Measurements from ENCODE around the gene F2RL3.
A peak's percentile ranks its signal among the peaks of the same experiment; 100 is the strongest.

The F2RL3 gene

DNA sequence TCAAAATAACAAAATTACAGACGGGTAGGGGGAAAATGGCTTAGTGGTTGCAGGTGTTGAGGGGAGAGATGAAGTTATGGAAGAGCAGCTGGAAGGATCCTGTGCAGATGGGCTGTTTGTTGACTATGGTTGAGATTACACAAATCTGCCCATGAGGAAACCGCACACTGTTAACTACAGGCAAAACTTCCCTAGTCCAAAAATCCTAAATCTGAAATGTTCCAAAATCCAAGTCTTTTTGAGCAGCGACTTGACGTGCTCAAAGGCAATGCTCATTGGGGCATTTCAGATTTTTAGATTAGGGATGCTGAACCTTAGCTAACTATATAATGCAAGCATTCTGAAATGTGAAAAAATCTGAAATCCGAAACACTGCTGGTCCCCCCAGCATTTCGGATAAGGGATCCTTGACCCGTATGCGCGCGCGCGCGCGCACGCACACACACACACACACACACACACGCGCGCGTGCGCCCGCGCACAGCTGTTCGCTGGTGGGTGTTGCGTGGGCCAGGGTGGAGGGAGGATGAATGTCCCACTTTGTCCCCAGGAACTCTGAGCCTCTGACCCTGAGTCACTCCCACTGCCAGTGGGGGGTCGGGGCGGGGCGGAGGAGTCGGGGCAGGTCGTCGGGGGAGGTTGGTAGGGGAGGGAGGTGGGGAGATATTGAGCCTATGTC is 6.8 kb downstream of the F2RL3 start:
- DNase-seq: no peak

GRCh38 chr19:16896146-16897028 is 7.6 kb downstream of the F2RL3 start:
- no peak for DNase-seq

GRCh38 chr19:16897029-16897855 is 8.4 kb downstream of the F2RL3 start:
- DNase-seq: peak; percentile 28

- no peak for DNase-seq
These were observed 9.0 kb downstream of the F2RL3 start for GRCh38 chr19:16897856-16898161.

DNA sequence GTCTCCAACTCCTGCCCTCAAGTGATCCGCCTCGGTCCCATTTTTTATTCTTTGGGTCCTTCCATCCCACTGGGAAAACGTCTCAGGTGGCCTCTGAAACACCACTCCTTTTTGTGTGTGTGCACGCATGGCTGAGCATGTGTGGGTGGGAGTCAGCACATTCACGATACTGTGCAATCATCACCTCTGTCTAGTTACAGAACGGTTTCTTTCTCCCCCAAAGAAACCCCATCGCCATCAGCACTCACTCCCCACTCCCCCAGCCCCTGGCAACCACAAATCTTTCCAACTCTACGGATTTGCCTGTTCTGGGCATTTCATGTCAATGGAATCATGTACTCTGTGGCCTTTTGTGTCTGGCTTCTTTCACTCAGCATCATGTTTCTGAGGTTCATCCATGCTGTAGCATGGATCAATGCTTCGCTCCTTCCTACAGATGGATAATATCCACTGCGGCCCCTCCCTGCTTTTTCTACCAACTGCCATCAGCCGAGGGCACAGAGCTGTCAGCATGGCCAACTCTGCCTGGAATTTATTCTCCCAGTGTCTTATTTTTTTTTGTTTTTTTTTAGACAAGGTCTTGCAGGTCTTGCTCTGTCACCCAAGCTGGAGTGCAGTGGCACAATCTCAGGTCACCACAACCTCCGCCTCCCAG is 9.7 kb downstream of the F2RL3 start:
- no peak for DNase-seq

GRCh38 chr19:16899566-16900075 is 10.8 kb downstream of the F2RL3 start:
- DNase-seq: no peak

GRCh38 chr19:16901491-16902175 is 12.8 kb downstream of the F2RL3 start:
- DNase-seq: no peak

DNA sequence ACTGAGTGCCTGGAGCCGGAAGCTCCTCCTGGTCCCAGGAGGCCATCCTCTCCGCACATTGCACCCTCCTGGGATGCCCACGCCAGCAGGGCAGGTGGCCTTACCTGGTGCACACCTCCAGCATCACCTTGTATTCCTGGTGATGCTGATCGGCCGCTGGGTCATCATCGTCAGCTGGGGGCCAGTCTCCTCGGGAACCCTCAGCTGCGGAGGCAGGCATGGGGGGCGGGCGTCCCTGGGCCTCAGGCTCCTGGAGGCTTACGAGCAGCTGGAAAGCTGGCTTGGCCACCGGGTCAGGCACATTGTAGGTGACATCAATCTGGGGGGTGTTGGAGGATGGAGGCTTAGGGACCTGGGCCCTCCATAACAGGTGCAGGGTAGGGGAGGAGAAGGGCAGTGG is 13.7 kb downstream of the F2RL3 start:
- no peak for DNase-seq

GRCh38 chr19:16903347-16903746 is 14.5 kb downstream of the F2RL3 start:
- no peak for DNase-seq

GRCh38 chr19:16904599-16904998 is 15.8 kb downstream of the F2RL3 start:
- DNase-seq: no peak

DNA sequence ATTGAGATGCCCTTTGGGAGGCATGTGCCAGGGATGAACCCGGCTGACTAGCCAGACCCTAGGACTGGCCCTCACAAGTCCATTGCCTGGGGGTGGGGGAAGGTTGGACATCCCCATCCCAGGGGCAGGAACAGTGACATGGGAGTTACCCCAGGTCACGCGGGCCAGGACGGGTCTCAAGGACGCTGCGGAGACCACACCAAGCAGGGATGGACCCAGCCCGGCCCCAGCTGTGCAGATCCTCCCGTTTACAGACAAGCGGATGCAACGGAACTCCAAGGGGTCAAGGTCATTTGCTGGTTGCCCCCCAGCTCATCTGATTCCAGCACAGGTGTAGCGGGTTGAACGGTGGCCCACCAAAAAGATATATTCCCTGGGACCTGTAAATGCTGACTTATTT is 20.0 kb downstream of the F2RL3 start:
- no peak for DNase-seq

GRCh38 chr19:16911046-16911445 is 22.2 kb downstream of the F2RL3 start:
- DNase-seq: no peak

GRCh38 chr19:16912780-16913179 is 24.0 kb downstream of the F2RL3 start:
- DNase-seq: no peak

DNA sequence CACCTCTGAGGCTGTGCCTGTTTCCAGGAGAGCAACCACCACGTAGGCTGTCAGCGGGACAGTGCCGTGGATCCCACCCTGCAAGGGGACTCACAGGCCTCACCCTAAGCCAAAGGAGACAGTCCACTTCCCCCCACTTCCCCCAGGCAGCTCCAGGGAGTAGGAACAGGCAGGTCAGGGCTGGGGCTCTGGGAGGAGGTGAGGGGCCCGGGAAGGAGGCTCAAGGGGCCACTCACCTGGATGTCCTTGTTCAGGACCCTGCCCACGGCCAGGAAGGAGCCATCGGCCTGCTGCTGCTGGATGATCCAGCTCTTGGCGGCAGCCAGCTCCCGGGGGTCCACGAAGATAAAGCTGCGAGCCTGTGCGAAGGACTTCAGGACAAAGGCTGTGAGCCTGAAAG is 25.6 kb downstream of the F2RL3 start:
- no peak for DNase-seq

- DNase-seq: no peak
These were observed 26.3 kb downstream of the F2RL3 start for GRCh38 chr19:16915135-16915534.

- no peak for DNase-seq
These were observed 26.9 kb downstream of the F2RL3 start for GRCh38 chr19:16915734-16916133.

DNA sequence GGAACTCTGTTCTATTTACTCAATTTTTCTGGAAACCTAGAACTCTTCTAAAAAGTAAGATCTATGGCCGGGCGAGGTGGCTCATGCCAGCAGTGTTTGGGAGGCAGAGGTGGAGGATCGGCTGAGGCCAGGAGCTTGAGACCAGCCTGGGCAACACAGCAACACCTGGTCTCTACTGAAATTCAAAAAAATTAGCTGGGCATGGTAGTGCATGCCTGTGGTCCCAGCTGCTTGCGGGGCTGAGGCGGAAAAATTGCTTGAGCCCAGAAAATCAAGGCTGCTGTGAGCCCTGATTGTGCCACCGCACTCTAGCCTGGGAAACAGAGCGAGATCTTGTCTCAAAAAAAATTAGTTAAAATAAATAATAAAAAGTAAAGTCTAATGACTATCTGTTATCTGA is 28.6 kb downstream of the F2RL3 start:
- no peak for DNase-seq

DNA sequence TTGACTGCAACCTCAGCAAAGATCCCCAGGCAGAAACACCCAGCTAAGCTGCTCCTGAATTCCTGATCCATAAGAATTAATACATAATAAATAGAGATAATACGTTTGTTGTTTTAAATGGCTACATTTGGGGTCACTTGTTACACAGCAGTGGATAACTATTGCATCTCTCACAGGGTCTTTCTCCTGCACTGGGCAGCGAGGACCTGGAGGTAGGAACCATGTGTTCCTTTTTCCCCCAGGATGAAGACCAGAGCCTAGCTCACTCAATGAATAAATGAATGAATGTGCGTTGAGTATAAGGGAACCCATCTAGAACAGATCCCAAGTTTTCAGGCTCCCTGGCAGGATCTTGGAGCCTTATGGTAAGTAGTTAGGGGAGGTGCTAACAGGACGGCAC is 30.7 kb downstream of the F2RL3 start:
- DNase-seq: no peak

- no peak for DNase-seq
These were observed 32.2 kb downstream of the F2RL3 start for GRCh38 chr19:16920816-16921529.

- DNase-seq: no peak
These were observed 33.2 kb downstream of the F2RL3 start for GRCh38 chr19:16921766-16922591.

DNA sequence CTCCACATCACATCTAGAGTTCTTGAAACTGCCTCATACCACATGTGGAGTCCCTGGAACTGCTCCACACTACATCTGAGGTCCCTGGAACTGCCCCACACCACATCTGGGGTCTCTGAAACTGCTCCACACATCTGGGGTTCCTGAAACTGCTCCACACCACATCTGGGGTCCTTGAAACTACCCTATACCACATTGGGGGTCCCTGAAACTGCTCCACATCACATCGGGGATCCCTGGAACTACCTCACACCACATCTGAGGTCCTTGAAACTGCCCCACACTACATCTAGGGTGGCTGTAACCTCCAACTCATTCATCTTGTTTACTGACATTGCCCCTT is 33.8 kb downstream of the F2RL3 start:
- DNase-seq: no peak
